Mesenchymal stem cell (in vitro differentiated cells and primary cell): ENCODE measurements around the gene ASAP2.
"Not testable (repeated sequence)": the region's sequence is repeated elsewhere in the genome, so short reads cannot be mapped to it uniquely, and the experiment has no call there.

Experiments used
- DNase-seq: peaks from one replicate; pipeline ENCODE4 v3.0.0-alpha.2; 2013
- H2AFZ ChIP-seq: one replicate; pipeline ENCODE4 v1.6.1; 2013; ENCODE audit warnings: low read depth, mild to moderate bottlenecking, control low read depth, inconsistent platforms, low read length, moderate library complexity
- H2AK5ac ChIP-seq: 2 replicates; pipeline ENCODE4 v1.6.1; 2013; ENCODE audit warnings: low read length, moderate library complexity, mild to moderate bottlenecking, inconsistent platforms; ENCODE audit not compliant: severe bottlenecking
- H2BK120ac ChIP-seq: one replicate; pipeline ENCODE4 v1.6.1; 2013; ENCODE audit warnings: low read depth, mild to moderate bottlenecking, inconsistent platforms, low read length, moderate library complexity
- H2BK12ac ChIP-seq, 2 experiments: one replicate each; pipeline ENCODE4 v1.6.1; 2013; ENCODE audit warnings: inconsistent platforms in 2 of 2, low read length in 2 of 2, mild to moderate bottlenecking in 2 of 2, moderate library complexity in 2 of 2, control low read depth in 1 of 2
- H2BK15ac ChIP-seq: one replicate; pipeline ENCODE4 v1.6.1; 2013; ENCODE audit warnings: mild to moderate bottlenecking, low read depth, inconsistent platforms; ENCODE audit not compliant: poor library complexity, severe bottlenecking
- H2BK5ac ChIP-seq: 2 replicates; pipeline ENCODE4 v1.6.1; 2013; ENCODE audit warnings: low read depth, mild to moderate bottlenecking, low read length, control low read depth, inconsistent platforms; ENCODE audit not compliant: poor library complexity, severe bottlenecking
- H3K14ac ChIP-seq, 2 experiments: one replicate each; pipeline ENCODE4 v1.6.1; 2013; ENCODE audit warnings: inconsistent platforms in 2 of 2, low read length in 2 of 2, control low read depth in 1 of 2, mild to moderate bottlenecking in 1 of 2, moderate library complexity in 1 of 2
- H3K18ac ChIP-seq, 2 experiments: one replicate each; pipeline ENCODE4 v1.6.1; 2013; ENCODE audit warnings: inconsistent platforms in 2 of 2, low read length in 2 of 2, control low read depth in 1 of 2, low read depth in 1 of 2, mild to moderate bottlenecking in 1 of 2
- H3K23ac ChIP-seq, 2 experiments: one replicate each; pipeline ENCODE4 v1.6.1; 2013; ENCODE audit warnings: inconsistent platforms in 2 of 2, low read length in 2 of 2, mild to moderate bottlenecking in 2 of 2, moderate library complexity in 2 of 2, control low read depth in 1 of 2
- H3K27ac ChIP-seq: 2 replicates; pipeline ENCODE4 v1.5.1; 2013; ENCODE audit warnings: mild to moderate bottlenecking, moderate library complexity, low read length, control low read depth, inconsistent platforms; ENCODE audit not compliant: poor library complexity, severe bottlenecking
- H3K27me3 ChIP-seq, 2 experiments: 2 replicates each; pipeline versions ENCODE4 v1.6.1 to v1.7.0; 2013; ENCODE audit warnings: low read length in 2 of 2, mild to moderate bottlenecking in 2 of 2, moderate library complexity in 2 of 2, control low read depth in 1 of 2, inconsistent platforms in 1 of 2; ENCODE audit not compliant: control insufficient read depth in 1 of 2, insufficient read depth in 1 of 2
- H3K36me3 ChIP-seq, 2 experiments: 2 replicates each; pipeline versions ENCODE4 v1.6.1 to v1.7.0; 2013; ENCODE audit warnings: low read length in 2 of 2, control low read depth in 1 of 2, inconsistent platforms in 1 of 2, low read depth in 1 of 2, mild to moderate bottlenecking in 1 of 2; ENCODE audit not compliant: insufficient read depth in 2 of 2, control insufficient read depth in 1 of 2
- H3K4ac ChIP-seq, 2 experiments: one replicate each; pipeline ENCODE4 v1.6.1; 2013; ENCODE audit warnings: inconsistent platforms in 2 of 2, low read length in 2 of 2, mild to moderate bottlenecking in 2 of 2, moderate library complexity in 2 of 2, control low read depth in 1 of 2, low read depth in 1 of 2
- H3K4me1 ChIP-seq: 2 replicates; pipeline ENCODE4 v1.6.1; 2013; ENCODE audit warnings: low read depth, low read length, control low read depth; ENCODE audit not compliant: control insufficient read depth, insufficient read depth
- H3K4me2 ChIP-seq: 2 replicates; pipeline ENCODE4 v1.6.1; 2013; ENCODE audit warnings: low read length, mild to moderate bottlenecking, inconsistent platforms; ENCODE audit not compliant: poor library complexity, severe bottlenecking
- H3K4me3 ChIP-seq, 2 experiments: 2 replicates each; pipeline versions ENCODE4 v1.5.1 to v1.7.0; 2013; ENCODE audit warnings: low read length in 2 of 2, mild to moderate bottlenecking in 2 of 2, control low read depth in 1 of 2, low read depth in 1 of 2; ENCODE audit not compliant: insufficient read depth in 1 of 2
- H3K79me1 ChIP-seq: replicated peaks from 2 replicates; pipeline ENCODE4 v1.6.1; 2013; ENCODE audit warnings: mild to moderate bottlenecking, control low read depth, low read length, inconsistent platforms; ENCODE audit not compliant: poor library complexity, severe bottlenecking
- H3K9ac ChIP-seq: 2 replicates; pipeline ENCODE4 v1.7.0; 2013; ENCODE audit warnings: mild to moderate bottlenecking, low read length, moderate library complexity
- H3K9me3 ChIP-seq: 2 replicates; pipeline ENCODE4 v1.7.0; 2013; ENCODE audit warnings: mild to moderate bottlenecking, low read length; ENCODE audit not compliant: control insufficient read depth
- H4K8ac ChIP-seq: one replicate; pipeline ENCODE4 v1.6.1; 2013; ENCODE audit warnings: inconsistent platforms, mild to moderate bottlenecking, low read length, moderate library complexity
- H4K91ac ChIP-seq: one replicate; pipeline ENCODE4 v1.6.1; 2013; ENCODE audit warnings: mild to moderate bottlenecking, low read length, inconsistent platforms
- WGBS: methylation state at CpG from one replicate; pipeline ENCODE4 v1.1.7; 2013; ENCODE audit warnings: mixed read lengths; 5-methylcytosine and 5-hydroxymethylcytosine counted together

The ASAP2 gene

GRCh38 chr2:9266711-9267110 lies 60.1 kb downstream of the ASAP2 start:
- no peaks in the 10 kb centered on the region for H3K36me3 ChIP-seq
- H2BK15ac ChIP-seq = no peak overlapping the region
- H3K9me3 ChIP-seq = no peaks in the 10 kb centered on the region
- no peak overlapping the region for H3K4ac ChIP-seq
- H2BK5ac ChIP-seq = no peak overlapping the region
- no peak overlapping the region for H2AFZ ChIP-seq
- no peak overlapping the region for H3K27ac ChIP-seq
- WGBS = 71% methylated on average over 4 of the region's 5 CpGs
- peaks cover 17% of the 10 kb centered on the region for H3K4me1 ChIP-seq
- no peak overlapping the region for H3K14ac ChIP-seq
- no peak overlapping the region for H2AK5ac ChIP-seq
- no peak overlapping the region for H2BK120ac ChIP-seq
- H3K23ac ChIP-seq = no peak overlapping the region
- peak; percentile 62 for DNase-seq
- no peak overlapping the region for H3K4me3 ChIP-seq
- peaks cover 27% of the 10 kb centered on the region for H3K79me1 ChIP-seq
- no peak overlapping the region for H4K8ac ChIP-seq
- no peak overlapping the region for H2BK12ac ChIP-seq
- no peak overlapping the region for H3K4me2 ChIP-seq
- no peak overlapping the region for H4K91ac ChIP-seq
- no peak overlapping the region for H3K18ac ChIP-seq
- no peaks in the 10 kb centered on the region for H3K27me3 ChIP-seq
- no peak overlapping the region for H3K9ac ChIP-seq

- H3K27me3 ChIP-seq, H3K4me3 ChIP-seq, H2BK15ac ChIP-seq, H3K9me3 ChIP-seq, H2BK12ac ChIP-seq, H2AFZ ChIP-seq, H3K23ac ChIP-seq, H3K14ac ChIP-seq, H4K91ac ChIP-seq, H3K27ac ChIP-seq, H3K18ac ChIP-seq, H2BK120ac ChIP-seq, DNase-seq, H3K36me3 ChIP-seq, H3K4ac ChIP-seq, H2BK5ac ChIP-seq, H2AK5ac ChIP-seq, H4K8ac ChIP-seq, H3K9ac ChIP-seq, H3K4me2 ChIP-seq: not testable (repeated sequence)
- WGBS = 100% methylated on average over 1 of the region's 3 CpGs
- peaks cover 17% of the 10 kb centered on the region for H3K4me1 ChIP-seq
- H3K79me1 ChIP-seq = peaks cover 25% of the 10 kb centered on the region
Measured at GRCh38 chr2:9267286-9267685, 60.7 kb downstream of the ASAP2 start.

GRCh38 chr2:9268301-9269080 lies 61.9 kb downstream of the ASAP2 start:
- Histone ChIP-seq H2BK15ac (no peak overlapping the region), H3K4me1 (peaks cover 10% of the 10 kb centered on the region), H3K9ac (no peak overlapping the region), H2BK5ac (no peak overlapping the region), H4K8ac (no peak overlapping the region), H3K4me2 (no peak overlapping the region), H3K4ac (peak overlapping the region in 1 of 2 experiments; percentile 78), H3K18ac (peak overlapping the region in 1 of 2 experiments; percentile 46), H3K23ac (no peak overlapping the region), H2AK5ac (no peak overlapping the region), H2BK120ac (no peak overlapping the region), H3K36me3 (no peaks in the 10 kb centered on the region), H3K14ac (peak overlapping the region in 1 of 2 experiments; percentile 92), H2AFZ (no peak overlapping the region), H3K9me3 (peaks cover 3% of the 10 kb centered on the region), H2BK12ac (peak overlapping the region in 1 of 2 experiments; percentile 77), H3K27me3 (no peaks in the 10 kb centered on the region), H3K4me3 (no peak overlapping the region), H3K79me1 (peaks cover 27% of the 10 kb centered on the region), H4K91ac (no peak overlapping the region), H3K27ac (no peak overlapping the region)
- DNase-seq = no peak
- WGBS = 87% methylated on average over 18 of the region's 18 CpGs

GRCh38 chr2:9269295-9269694 lies 62.7 kb downstream of the ASAP2 start:
- H3K36me3 ChIP-seq = no peaks in the 10 kb centered on the region
- H2BK5ac ChIP-seq = no peak overlapping the region
- peak overlapping the region in 1 of 2 experiments; percentile 39 for H3K4ac ChIP-seq
- 95% methylated on average over 10 of the region's 10 CpGs for WGBS
- no peak overlapping the region for H2BK12ac ChIP-seq
- H4K8ac ChIP-seq = peak overlapping the region; percentile 45
- H3K79me1 ChIP-seq = peaks cover 31% of the 10 kb centered on the region
- no peak overlapping the region for H3K14ac ChIP-seq
- no peak overlapping the region for H2BK15ac ChIP-seq
- peak overlapping the region; percentile 9 for H2BK120ac ChIP-seq
- no peak overlapping the region for H3K27ac ChIP-seq
- H2AFZ ChIP-seq = no peak overlapping the region
- no peaks in the 10 kb centered on the region for H3K27me3 ChIP-seq
- H3K4me3 ChIP-seq = no peak overlapping the region
- H4K91ac ChIP-seq = no peak overlapping the region
- H3K4me2 ChIP-seq = no peak overlapping the region
- H3K9me3 ChIP-seq = peaks cover 3% of the 10 kb centered on the region
- peaks cover 5% of the 10 kb centered on the region for H3K4me1 ChIP-seq
- no peak overlapping the region for H3K23ac ChIP-seq
- H2AK5ac ChIP-seq = no peak overlapping the region
- peak overlapping the region in 1 of 2 experiments; percentile 68 for H3K18ac ChIP-seq
- H3K9ac ChIP-seq = no peak overlapping the region
- DNase-seq = no peak
